Activated CD8-positive, alpha-beta memory T cell treated with anti-CD3 and anti-CD28 coated beads for 4 hours (primary cell): ENCODE results near the gene GLDN.

Source experiments
- DNase-seq, 2 donors: peaks; one replicate each; pipeline ENCODE4 v3.0.0-alpha.2; 2020; ENCODE audit warnings: low read depth in 2 of 2

Gene GLDN

GRCh38 chr15:51356983-51357382 is 15.5 kb downstream of the GLDN start:
- no peak for DNase-seq

DNA sequence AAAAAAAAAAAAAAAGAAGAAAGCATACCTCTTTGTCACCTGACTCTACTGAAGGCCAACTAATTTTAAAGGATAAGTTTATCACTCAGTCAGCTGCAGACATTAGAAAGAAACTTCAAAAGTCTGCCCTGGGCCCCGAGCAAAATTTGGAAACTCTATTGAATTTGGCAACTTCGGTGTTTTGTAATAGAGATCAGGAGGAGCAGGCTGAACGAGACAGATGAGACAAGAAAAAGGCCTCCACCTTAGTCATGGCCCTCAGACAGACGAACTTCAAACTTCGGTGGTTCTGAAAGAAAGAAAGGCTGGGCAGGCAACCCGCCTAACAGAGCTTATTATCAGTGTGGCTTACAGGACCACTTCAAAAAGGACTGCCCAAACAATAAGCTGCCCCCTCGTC is 18.5 kb downstream of the GLDN start:
- DNase-seq = no peak

DNA sequence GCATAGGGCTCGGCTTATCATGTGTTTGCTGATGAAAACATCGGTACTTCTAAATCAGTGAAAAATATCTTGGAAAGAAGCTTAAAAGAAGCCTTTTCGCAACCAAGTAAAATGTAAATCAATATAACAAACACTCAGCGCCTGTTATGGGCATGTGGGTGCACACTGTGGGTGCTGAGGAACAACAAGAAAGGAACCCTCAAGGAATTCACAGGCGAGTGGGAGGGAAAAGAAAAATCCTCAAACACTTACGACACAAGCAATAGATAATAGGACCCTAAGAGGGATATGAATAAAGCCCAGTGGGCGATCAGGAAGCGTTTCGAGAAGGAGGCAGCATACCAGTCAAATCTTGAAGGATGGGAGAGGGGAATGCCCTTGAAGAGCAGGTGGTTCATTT is 21.9 kb downstream of the GLDN start:
- no peak for DNase-seq

- DNase-seq = no peak
These were observed 24.0 kb downstream of the GLDN start for GRCh38 chr15:51365417-51365816.

- no peak for DNase-seq
These were observed 24.6 kb downstream of the GLDN start for GRCh38 chr15:51366071-51366470.

DNA sequence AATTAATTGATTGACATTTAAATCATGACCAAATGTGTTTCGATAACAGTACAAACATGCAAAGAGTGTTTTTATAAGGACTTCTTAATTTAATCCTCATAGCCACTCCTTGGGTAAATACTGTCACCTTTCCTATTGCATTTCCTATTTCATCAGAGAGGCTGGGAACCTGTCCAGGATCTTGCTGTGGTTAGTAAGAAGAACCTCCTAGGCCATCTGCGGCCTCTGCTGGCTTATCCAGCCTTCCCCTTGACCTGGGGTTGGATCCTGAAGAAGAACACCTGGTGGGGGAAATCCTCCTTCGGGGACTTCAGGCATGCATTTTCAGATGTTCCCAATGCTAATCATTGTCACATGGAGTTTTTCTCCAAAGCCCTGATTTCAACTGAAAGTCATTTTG is 25.5 kb downstream of the GLDN start:
- DNase-seq = no peak

DNA sequence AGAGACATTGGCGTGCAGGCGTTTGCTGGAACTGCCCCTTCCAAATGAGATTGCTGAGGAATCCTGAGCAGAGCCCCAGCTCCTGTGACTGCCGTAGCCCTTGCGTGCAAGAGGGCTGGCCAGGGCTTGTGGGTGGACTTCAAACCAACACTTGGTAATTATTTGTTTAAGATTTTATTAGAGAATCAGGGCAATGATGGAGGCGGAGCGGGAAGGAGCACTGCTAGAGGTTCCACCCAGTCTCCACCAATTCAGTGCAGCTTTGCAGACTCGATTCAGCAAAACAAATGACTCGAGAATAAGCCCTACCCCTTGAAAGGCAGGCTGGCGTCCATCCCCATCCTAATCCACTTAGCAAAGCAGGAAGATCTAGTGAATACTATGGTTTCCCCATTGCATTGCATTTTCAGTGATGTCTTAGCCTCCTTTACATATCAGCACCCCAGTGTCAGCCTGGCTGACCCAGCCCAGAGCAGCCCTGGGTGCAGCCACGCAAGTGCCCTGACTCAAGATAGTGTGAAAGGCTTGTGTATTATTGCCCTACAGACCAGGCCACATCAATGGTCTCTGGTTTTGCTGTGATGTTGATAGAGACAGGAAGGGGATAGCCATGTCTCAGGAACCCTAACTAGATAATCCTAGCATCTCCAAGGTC is 26.0 kb downstream of the GLDN start:
- DNase-seq = no peak

- DNase-seq = no peak
These were observed 26.9 kb downstream of the GLDN start for GRCh38 chr15:51368307-51368706.

GRCh38 chr15:51368751-51369450 is 27.4 kb downstream of the GLDN start:
- DNase-seq = no peak

DNA sequence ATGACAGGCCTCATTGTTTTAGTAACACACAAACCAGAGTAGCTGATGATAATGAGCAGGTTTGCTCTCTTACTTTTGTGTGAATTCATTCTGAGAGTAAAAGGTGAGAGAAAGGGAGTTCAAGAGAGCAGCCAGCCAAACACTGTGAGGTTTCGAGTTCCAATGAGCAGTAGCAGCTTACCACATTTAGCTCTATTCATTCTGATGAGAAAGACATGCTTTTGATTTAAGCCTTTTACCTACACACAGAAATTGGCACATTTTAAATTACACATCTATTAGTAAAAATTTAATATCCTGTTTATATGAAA is 28.0 kb downstream of the GLDN start:
- no peak for DNase-seq

DNA sequence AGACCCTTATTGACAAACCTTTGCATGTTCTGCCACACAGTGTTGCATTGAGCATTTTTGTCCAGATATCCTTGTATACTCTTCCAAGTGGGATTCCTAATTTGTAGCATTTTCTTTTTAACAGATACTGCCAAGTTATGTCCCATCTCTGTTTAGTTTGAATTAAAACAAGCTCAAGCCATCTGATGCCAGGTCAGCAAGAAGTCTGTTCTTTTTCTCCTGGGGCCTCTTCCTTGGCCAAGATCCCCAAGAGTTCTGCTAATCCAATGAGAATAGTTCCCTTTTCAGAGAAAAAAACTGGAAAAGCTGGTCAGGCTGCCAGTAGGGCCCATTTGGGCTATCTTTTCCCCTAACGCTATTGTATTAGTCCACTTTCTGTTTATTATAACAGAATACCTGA is 29.8 kb downstream of the GLDN start:
- no peak for DNase-seq

DNA sequence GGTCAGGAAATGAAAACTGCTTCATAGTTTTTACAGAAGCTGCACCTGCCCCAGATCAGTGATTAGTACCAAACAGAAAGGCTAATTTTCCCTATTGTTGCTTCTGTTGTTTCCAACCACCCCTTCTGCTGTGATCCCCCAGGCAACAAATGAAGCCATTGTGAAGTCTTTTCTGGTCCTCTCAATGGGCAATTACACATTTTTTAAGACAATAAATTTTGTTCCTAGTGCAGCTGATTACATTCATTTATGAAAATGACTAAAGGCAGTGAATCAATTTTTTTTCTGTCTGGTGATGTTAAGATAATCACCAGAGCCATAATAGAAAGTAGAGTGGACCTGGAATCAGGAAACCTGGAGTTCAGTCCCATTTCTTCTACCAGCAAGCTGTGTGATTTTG is 32.7 kb downstream of the GLDN start:
- DNase-seq = no peak

GRCh38 chr15:51375966-51376640 is 34.6 kb downstream of the GLDN start:
- DNase-seq = no peak

DNA sequence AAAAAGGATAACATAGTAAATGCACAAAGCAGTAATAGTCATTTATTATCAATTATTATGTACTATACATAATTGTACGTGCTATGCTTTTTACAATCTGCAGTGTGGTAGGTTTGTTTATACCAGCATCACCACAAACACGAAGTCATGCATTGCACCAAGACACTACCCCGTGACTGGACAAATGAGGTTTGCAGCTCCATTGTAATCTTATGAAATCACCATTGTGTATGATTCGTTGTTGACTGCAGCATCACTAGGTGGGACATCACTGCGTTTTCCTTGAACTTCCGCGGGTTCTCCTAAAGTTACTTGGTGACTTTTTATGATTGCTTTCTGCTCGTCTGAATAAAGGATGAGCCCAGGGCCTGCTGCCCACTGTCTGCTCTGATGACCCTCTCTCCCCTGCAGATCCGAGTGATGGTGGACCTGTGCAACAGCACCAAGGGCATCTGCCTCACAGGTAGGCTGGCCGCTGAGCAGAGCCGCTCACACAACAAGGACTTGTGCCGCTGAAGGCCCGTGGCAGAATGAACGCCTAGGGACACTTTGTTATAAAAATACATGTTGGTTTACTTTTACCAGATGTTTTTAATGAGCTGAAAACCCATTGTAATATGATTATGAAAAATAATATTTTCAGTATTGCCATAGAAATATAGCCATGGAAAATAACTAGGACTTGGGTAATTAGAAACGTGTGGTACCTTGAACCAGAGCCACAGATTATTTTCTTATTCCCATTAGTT is 35.8 kb downstream of the GLDN start:
- DNase-seq = no peak

DNA sequence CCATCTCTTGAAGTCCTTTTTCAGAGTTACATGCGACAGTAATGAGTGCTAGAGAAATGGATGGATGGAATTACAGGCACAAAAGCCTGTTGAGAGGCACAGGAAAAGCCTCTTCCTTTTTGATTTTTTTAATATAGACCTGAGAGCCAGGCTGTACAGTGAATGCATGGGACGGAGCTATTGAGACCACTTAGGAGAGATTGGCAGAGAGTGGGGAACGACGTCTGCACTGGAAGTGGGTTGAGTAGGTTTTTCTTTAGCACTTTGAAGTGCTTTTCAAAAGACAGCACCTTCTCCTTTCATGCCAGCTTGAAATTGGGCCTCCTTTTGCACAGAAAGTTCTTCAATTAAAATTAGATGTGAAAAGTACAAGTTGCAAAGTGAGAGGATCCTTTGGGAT is 37.0 kb downstream of the GLDN start:
- DNase-seq = no peak

- no peak for DNase-seq
These were observed 37.9 kb downstream of the GLDN start for GRCh38 chr15:51379390-51379789.

- DNase-seq = no peak
These were observed 39.7 kb downstream of the GLDN start for GRCh38 chr15:51380999-51381806.

DNA sequence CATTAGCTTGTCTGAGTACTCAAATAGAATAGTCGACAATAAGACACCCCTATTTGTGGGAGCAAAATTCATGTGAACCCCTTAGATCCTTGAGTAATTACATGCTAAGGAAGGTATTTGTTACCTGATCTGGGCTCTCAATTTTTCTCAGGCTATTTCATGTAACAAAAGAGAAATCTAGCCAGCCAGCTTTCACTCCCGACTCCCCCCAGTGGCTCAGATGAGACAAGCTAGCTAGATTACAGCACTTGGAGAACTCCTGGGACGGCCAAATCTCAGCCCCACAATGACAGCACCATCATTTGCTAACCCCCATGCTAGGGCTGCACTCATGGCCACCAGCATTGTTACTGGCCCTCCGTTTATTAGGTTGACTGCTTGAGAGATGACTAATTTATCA is 41.3 kb downstream of the GLDN start:
- no peak for DNase-seq

DNA sequence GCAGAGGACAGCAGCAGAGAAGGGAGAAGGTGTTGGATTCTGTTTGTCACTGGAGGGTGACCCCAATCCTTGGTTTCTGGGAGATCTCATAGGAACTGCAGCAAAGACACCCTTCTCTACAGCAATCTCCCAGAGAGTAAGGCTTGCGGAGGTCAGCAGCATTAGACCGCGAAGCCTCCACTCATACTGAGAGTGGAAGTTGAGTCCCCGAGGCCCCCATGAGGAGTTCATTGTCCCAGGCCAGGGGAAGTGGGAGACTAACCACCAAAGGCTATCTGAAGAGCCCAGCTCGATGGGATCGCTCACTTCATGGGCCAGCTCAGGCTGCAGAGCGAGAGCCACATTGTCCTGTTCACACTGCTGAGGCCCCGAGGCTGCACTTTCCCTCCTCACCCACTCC is 44.6 kb downstream of the GLDN start:
- no peak for DNase-seq

DNA sequence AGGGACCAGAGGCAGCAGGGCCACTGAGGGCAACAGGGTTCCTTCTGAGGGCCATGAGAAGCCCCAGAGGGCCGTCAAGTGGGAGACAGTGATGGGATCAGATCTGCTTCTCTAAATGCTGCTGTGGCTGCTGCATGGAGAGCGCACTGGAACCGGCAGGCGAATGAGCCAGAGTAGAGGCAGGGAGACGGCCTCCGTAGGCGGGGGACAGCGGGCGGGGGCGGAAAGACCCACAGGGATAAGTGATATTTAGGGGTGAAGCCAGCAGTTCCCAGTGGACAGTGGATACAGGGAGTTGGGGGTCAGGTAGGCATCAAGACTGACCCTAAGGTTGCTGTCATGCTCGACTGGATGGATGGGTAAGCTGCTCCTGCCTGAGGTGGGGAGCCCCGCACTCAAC is 45.0 kb downstream of the GLDN start:
- no peak for DNase-seq

DNA sequence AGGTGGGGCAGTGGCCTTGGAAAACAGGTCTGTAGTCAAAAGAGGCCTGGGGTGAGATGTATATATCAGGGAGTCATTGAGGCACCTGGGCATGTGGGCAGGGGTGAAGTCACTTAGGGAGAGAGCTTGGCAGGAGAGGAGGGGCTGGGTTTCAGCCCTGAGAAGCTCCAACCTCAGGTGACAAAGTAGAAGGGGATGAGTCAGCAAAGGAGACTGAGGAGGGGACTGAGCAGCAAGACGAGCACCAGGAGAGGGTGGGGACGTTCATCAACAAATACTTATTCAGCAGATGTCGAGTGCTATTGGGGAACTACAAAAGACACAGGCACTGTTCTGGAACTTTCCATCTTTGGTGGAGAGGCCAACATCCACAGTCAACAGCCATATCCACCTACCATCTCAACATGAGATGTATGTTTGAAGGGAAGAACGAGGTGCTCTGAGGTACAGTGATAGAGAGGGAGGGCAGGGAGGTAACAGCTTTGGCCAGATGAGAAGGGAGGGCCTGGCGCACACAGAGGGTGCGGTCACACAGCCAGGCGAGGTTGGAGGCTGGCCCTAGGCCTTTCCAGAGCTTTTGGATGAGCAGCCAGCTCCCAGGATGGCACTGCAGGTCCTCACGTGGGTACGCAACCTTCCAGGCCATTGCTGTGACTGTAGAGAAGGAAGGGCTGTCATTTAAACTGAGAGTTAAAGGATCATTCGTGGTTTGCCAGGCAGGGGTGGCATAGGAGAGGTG is 45.7 kb downstream of the GLDN start:
- DNase-seq = no peak
